ENCODE data around the gene C1QTNF1. TPM values are rescaled to one million over a fixed set of nuclear protein-coding genes. Genes with fewer than 3 reads are reported as not detected.

Gene C1QTNF1
- total RNA-seq, 1 donor from 2014 or later, result 6.8 TPM

Other genes starting within 250 kb of the C1QTNF1 start
- gene CYTH1, start 241.9 kb upstream of the C1QTNF1 start, total RNA-seq, result 17.7 TPM
- gene USP36, start 183.4 kb upstream of the C1QTNF1 start, total RNA-seq, result 25.6 TPM
- 1.6 TPM for gene CEP295NL, start 121.0 kb upstream of the C1QTNF1 start, total RNA-seq
- 39.7 TPM for gene TIMP2, start 98.8 kb upstream of the C1QTNF1 start, total RNA-seq
- gene LGALS3BP, start 44.2 kb upstream of the C1QTNF1 start, total RNA-seq, result 55.8 TPM
- gene CANT1, start 14.4 kb upstream of the C1QTNF1 start, total RNA-seq, result 21.9 TPM
- gene ENGASE, start 50.7 kb downstream of the C1QTNF1 start, total RNA-seq, result 12.5 TPM